GM18520 (cell line): Measurements from ENCODE around the gene EVC2.

Experiments
- ATAC-seq: cut with Tn5 transposase; IDR thresholded peaks from one replicate; pipeline ENCODE4 v1.9.1; 2021; ENCODE audit not compliant: unreplicated experiment

Gene EVC2

GRCh38 chr4:5712517-5712916, 4.2 kb upstream of the EVC2 start:
- ATAC-seq = no peak

GRCh38 chr4:5711479-5712184, 3.3 kb upstream of the EVC2 start:
- no peak for ATAC-seq

GRCh38 chr4:5710961-5711478, 2.7 kb upstream of the EVC2 start, which contains the start of gene EVC:
Gene EVC (plus strand): TSS chr4:5711201. CDS start chr4:5711381, 180 bp downstream.
- ATAC-seq = no peak

GRCh38 chr4:5710065-5710960, 2.0 kb upstream of the EVC2 start:
- ATAC-seq = no peak

- no peak for ATAC-seq
Observed at GRCh38 chr4:5709207-5709575, 832 bp upstream of the EVC2 start.

GRCh38 chr4:5707778-5708448, 446 bp downstream of the EVC2 start:
- no peak for ATAC-seq

GRCh38 chr4:5707366-5707765, 993 bp downstream of the EVC2 start:
- no peak for ATAC-seq

GRCh38 chr4:5706486-5707290, 1.7 kb downstream of the EVC2 start:
- no peak for ATAC-seq

- no peak for ATAC-seq
Observed at GRCh38 chr4:5705647-5706320, 2.6 kb downstream of the EVC2 start.

GRCh38 chr4:5704276-5704675, 4.1 kb downstream of the EVC2 start:
- no peak for ATAC-seq

- ATAC-seq = no peak
Observed at GRCh38 chr4:5703831-5704230, 4.5 kb downstream of the EVC2 start.

GRCh38 chr4:5701971-5702370, 6.4 kb downstream of the EVC2 start:
- no peak for ATAC-seq

GRCh38 chr4:5700459-5700858, 7.9 kb downstream of the EVC2 start:
- no peak for ATAC-seq

GRCh38 chr4:5696341-5696740, 12.0 kb downstream of the EVC2 start:
- ATAC-seq = no peak

GRCh38 chr4:5693871-5694270, 14.5 kb downstream of the EVC2 start:
- ATAC-seq = no peak

- no peak for ATAC-seq
Observed at GRCh38 chr4:5691491-5692132, 16.7 kb downstream of the EVC2 start.

GRCh38 chr4:5689065-5689464, 19.3 kb downstream of the EVC2 start:
- no peak for ATAC-seq

GRCh38 chr4:5686338-5686737, 22.0 kb downstream of the EVC2 start:
- ATAC-seq = no peak

- no peak for ATAC-seq
Observed at GRCh38 chr4:5685296-5685695, 23.1 kb downstream of the EVC2 start.

GRCh38 chr4:5683566-5683965, 24.8 kb downstream of the EVC2 start:
- no peak for ATAC-seq
